ENCODE data around the gene MAD1L1.

Gene MAD1L1

GRCh38 chr7:2099048-2099957 is 133.4 kb downstream of the MAD1L1 start:
- peak; percentile 14 for DNase-seq

GRCh38 chr7:2098496-2098895 is 134.2 kb downstream of the MAD1L1 start:
- DNase-seq: no peak

DNA sequence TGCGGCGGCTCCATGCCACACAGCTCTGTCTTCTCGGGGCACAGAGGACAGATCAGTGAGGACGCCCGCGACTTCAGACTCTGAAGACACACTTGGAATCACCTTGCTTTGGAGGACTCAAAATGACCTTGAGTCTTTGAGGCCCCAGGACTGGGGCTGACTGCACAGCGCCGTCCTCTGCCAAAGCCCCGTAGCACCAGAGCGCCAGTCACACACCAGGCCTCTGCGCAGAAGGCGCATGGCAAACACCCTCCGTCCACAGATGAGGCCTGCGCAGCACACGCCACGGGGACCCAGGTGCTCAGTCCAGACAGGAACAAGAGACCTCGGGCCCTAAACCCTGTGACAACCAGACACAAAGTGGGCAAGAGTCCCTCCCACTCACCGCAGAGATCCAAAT is 134.7 kb downstream of the MAD1L1 start:
- no peak for DNase-seq

DNA sequence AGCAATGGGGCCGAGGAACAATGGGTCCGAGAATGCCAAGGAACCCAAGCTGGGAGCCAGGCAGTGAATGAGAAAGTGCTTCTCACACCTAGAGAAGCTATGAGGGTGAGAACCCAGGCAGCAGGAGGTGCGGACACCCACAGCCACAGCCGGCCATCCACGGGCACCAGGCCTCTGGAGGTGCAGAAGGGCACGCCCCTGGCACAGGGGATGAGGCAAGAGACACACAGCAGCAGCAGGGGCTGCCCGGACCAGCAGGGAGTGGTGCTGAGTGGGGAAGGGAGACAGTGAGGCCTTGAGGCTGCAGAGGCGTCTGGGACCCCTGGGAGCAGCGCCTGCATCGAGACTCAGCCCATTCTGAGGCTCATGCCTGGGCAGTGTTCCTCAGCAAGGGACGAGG is 135.3 kb downstream of the MAD1L1 start:
- no peak for DNase-seq

- no peak for DNase-seq
These were observed 135.9 kb downstream of the MAD1L1 start for GRCh38 chr7:2096692-2097387.

GRCh38 chr7:2095436-2095835 is 137.3 kb downstream of the MAD1L1 start:
- DNase-seq: no peak

DNA sequence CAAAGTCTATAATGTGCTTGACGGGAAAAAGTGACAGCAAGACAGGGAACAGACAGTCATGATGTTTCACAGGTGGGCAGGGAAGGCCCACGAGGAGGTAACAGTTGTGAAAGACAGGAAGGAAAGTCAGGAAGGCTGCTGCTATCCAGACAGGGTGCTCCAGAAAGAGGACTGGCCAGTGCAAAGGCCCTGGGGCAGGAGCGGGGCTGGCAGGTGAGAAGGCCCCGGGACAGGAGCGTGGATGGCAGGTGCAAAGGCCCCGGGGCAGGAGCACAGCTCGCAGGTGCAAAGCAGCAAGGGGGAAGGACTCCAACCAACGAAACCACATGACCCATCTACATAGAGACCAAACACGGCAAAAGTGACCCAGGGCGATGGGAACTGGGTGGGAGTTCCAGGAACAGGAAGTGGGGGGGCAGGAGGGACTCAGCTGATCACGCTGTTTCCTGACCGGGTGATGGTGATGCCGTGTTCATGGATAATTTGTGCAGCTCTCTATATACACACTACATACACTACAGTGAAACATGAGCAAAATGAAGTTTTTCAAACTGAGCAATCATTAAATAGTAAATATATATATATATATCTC is 138.2 kb downstream of the MAD1L1 start:
- DNase-seq: no peak

GRCh38 chr7:2093843-2094220 is 138.9 kb downstream of the MAD1L1 start:
- DNase-seq: no peak

- DNase-seq: no peak
These were observed 139.4 kb downstream of the MAD1L1 start for GRCh38 chr7:2093215-2093842.

GRCh38 chr7:2092279-2092678 is 140.5 kb downstream of the MAD1L1 start:
- DNase-seq: no peak

DNA sequence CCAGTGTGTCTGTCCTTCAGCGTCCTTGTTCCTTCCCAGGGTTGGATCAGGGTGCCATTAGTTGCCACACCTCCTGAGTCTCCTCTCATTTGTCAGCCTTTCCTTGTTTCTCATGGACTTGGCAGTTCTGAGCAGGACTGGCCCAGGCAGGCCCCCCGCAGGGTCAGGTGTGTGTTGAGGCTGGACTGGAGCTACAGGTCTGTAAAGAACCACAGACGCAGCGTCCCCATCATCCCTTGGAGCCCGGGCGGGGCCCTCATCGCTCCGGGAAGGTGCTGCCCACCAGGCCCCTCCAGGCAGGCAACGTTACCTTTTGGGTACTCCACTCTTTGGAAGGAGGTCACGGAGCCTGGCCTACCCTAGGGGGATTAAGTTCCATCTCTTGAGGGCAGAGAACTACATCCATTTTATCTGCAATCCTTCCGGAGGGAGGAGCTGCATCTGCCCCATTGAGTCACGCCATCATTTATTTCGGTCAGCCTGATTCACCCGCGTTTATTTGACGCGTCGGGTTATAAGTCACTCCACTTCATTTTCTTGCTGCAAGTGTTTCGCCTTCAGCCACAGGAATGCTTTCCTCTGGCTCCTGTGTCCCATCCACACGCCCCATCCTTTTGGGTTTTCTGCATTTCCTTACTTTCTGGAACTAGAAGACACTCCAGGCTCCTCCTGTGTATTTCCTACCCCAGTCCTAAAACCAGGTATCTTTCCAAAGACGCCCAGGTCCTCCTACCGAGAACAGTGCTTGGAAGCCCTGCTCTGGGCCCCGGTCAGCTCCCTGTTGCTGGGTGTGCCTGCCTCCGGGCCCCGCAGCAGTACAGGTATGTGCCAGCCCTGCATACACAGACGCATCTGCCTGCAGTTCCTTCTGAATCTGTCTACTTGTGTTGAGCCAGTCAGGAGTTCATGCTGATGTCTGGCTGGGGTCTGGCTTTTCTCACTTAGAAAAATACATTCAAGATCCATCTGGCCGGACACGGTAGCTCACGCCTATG is 141.9 kb downstream of the MAD1L1 start:
- DNase-seq: no peak

DNA sequence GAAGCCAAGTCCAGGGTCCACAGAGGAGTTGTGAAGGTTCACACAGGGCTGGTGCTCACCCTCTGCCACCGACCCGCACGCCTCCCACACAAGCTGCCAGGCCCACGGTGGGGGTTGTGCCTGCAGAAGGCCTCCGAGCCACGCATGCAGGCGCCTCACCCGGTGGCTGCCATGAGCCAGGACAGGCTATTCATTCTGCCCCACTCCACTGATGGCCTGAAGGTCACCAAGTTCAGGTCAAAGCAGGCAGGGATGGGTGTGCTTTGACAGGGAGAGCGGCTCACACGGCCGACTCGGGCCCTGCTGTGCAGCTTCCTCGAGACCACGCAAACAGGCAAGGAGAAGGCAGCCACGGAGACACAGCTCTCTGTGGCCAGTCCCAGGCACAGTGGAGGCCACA is 143.9 kb downstream of the MAD1L1 start:
- DNase-seq: no peak

DNA sequence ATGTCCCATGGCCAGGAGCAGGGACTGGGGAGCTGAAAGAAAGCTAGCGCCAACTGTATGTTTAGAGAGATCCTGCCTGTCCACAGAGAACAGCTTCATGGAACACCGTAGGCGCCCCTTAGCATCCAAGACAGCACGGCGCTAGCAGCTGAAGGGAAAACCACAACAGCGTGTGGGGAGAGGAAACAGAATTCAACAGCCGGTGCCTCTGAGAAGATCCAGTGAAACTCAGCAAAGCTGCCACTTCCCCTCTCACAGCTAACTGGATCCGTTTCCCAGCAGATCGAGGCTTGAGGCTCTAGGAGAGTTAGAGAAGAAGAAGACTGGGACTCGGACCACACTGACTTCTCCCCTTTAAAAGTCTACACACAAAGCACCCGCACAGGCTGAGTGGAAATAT is 145.0 kb downstream of the MAD1L1 start:
- DNase-seq: no peak

GRCh38 chr7:2086229-2086628 is 146.5 kb downstream of the MAD1L1 start:
- no peak for DNase-seq

DNA sequence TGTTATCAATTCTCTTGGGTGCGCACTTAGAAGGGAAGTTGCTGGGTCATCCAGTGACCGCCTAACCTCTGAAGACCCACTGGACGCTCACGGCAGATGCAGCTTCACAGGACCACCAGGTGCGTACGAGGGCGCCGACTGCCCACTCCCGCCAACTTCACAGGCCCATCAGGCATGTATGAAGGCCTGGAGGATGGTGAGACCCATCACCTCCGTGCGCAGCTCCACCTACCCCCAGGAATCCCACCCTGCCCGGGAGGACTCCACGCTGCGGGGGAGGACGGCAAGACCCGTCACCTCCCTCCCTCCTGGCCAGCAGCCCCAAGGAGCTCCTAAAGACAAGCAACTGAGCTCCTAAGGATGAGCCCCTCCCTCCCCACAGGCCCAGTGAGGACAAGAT is 146.9 kb downstream of the MAD1L1 start:
- no peak for DNase-seq

DNA sequence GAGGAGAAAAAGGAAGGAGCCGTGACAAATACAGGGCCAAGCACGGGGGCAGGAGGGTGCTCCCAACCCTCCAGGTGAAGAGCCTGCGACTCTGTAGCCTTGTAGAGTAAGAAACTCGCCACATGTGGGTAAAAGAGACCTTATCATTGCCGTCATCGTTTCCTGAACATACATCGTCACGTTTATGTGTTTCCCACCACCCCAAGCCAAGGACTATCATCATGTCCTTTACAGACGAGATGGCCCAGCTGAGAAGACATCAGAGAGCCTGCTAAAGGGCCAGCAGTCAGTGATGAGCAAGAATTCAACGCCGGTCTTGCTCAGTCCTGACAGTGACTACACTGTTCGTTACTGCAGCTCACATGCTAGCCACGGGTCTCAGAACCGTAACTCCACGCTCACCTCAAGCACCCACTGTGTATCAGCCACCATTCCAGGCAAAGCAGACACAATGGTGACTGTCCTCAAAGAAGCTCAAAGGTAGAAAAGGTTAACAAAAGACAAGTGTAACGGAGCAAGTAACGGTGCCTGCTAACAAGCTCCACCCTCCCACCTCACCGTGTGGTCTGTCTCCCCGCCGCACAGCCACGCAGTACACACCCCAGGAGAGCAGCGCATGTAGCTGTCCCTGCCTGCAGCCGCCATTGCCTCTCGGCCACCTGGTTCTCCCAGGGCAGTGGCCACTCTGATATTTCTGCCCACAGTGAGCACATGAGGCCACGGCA is 147.8 kb downstream of the MAD1L1 start:
- no peak for DNase-seq

- peak; percentile 23 for DNase-seq
These were observed 148.4 kb downstream of the MAD1L1 start for GRCh38 chr7:2084331-2084730.

GRCh38 chr7:2083362-2083761 is 149.4 kb downstream of the MAD1L1 start:
- DNase-seq: no peak

DNA sequence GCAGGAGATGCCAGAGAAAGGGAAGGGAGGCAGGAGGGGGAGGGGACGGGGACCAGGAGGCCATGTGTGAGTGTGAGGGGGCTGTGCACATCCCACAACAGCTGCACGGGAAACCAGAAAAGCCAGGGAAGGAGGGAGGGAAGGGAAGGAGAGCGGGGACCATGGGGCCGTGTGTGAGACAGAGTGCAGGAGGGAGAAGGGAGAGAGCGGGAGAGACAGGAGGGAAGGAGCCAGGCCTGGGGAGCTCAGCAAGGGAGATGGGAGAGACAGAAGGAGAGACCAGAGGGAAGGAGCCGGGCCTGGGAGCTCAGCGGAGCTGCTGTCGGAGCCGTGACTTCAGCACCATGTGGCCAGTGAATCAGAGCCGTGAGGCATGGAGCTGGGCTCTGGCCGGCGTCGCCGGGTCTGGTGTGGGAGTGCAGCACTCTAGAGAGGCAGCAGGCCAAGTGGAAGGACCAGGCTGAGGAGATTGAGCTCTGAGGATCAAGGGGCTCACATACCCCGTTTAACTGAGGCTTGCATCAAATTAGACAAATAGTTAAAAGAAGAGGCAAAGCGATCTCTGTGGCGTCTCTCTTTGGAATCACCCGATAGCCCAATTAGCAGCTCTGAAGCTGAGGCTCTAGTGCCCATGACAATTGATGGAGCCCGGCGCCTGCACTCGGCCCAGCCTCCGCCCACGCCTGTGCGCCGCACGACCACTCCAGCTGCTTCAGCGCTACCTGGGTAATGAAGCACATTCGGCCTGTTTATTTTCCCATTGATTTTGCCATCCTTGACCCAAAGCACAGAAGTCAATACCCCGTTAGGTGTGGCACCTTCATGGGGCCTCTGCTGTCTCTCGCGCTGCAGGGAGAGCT is 150.4 kb downstream of the MAD1L1 start:
- no peak for DNase-seq

DNA sequence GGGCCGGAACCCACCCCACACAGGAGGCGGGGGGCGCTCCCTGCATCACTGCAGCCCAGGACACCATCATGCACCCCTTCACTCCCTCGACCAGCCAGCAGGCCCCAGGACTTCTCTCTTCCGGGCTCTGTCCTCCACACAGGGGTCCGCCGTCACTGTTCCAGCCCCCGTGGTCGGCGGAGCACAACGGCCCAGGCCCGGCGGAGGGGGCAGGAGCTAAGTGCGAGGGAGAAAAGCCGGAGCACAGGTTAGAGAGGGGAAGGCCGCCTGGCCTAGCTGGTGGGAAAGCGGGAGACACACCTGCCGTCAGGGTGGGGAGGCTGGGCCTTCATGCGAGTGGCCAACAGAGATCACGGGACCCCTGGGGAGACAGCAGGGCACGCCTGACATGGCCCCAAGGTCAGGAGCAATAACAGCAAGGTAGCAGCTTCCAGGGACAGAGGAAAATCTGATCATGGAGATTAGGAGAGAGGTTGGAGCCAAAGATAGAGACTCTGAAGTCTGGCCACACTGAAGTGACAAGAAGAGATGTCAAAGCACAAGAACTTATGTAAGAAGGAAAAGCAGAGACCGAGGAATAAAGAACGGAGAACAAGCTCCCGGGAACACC is 151.1 kb downstream of the MAD1L1 start:
- no peak for DNase-seq

Data from activated gamma-delta T cell treated with Interleukin-2 at 50 U/mL for 16 hours (primary cell).